ENCODE data around the gene LDLRAD2.
"Not testable (repeated sequence)": the region's sequence is repeated elsewhere in the genome, so short reads cannot be mapped to it uniquely, and the experiment has no call there.

LDLRAD2 gene

DNA sequence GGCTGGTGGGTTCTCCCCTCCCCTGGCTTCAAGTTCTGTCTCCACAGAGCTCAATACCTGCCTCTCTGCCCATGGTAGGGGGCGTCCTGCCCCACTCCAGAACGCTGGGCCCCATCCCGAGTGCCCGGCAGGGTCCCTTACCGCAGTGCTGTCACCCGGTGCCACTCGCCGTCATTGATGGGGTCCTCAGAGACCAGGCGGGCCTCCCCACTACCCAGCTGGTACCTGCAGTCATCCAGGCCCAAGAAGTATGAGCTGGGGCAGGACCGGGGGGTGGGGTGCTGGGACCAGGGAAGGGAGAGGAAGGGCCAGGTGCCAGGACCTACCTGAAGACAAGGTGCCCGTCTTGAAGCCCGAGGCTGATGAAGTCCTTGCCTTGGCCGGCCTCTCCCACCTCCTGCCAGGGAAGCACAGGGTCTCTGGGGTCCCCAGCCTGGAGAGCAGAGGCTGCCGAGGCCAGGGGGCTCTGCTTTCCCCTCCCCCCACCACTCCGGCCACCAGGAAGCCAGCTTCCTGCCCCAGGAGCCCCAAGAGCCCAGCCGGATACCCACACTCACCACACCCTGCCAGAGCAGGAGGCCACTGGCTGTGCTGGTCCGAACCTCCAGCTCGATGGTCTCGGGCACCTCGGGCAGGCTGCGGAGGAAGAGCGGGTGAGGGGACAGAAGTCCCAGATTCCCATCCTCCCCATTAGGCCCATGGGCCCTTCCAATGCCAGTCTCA lies 12.1 kb downstream of the LDLRAD2 start:
- no peak for DNase-seq (ENCODE audit: low spot score)

- no peak for DNase-seq (ENCODE audit: low spot score)
Observed at GRCh38 chr1:21824926-21825325, 12.9 kb downstream of the LDLRAD2 start.

- no peak for DNase-seq (ENCODE audit: low spot score)
Observed at GRCh38 chr1:21825393-21825792, 13.3 kb downstream of the LDLRAD2 start.

DNA sequence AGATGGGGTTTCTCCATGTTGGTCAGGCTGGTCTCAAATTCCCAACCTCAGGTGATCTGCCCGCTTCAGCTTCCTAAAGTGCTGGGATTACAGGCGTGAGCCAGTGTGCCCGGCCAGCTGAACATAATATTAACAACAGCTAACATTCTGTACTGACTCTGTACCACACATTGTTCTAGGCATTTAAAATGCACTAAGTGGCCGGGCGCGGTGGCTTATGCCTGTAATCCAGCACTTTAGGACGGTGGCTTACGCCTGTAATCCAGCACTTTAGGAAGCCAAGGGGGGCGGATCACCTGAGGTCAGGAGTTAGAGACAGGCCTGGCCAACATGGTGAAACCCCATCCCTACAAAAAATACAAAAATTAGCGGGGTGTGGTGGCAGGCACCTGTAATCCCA lies 14.6 kb downstream of the LDLRAD2 start:
- not testable (repeated sequence) for DNase-seq (ENCODE audit: low spot score)

DNA sequence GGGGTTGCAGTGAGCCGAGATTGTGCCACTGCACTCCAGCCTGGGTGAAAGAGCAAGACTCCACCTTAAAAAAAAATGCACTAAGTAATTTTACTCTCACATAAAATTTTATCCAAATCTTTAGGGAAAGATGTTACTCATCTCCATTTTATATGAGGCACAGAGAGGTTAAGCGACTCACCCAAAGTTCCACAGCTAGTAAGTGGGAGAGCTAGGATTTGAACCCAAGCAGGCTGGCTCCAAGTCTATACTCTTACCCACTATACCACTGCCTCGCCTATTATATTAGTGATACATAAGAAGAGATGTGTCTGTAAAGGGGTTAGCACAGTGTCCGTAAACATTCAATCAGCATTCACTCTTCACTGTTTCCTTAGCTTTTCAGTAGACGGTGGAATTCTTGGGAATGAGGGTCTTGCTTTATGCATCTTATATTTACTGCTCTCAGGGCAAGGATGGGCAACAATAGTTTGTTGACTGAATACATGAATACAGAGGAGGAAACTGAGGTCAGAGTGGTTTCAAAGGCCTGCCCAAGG lies 15.1 kb downstream of the LDLRAD2 start:
- DNase-seq (ENCODE audit: low spot score), result no peak

GRCh38 chr1:21828075-21828474 lies 16.0 kb downstream of the LDLRAD2 start:
- no peak for DNase-seq (ENCODE audit: low spot score)

- no peak for DNase-seq (ENCODE audit: low spot score)
Observed at GRCh38 chr1:21828506-21829210, 16.6 kb downstream of the LDLRAD2 start.

DNA sequence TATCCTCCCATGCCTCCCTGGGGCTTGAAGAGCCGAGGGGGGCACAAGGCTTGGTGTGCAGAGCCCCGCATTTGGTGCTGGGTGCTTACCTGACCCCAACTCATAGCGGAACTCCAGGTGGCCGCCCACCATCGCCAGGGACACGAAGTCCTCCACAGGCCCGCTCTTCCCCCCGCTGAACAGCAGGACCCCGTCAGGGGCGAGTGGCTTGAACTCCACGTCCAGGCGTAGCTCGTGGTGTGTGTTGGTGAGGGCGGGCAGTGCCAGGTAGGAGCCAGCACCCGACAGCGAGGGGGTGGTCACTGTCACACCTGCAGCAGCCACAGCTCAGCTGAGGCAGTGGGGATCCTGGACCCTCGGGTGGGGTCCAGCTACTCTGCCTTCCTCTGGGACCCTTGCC lies 17.2 kb downstream of the LDLRAD2 start:
- no peak for DNase-seq (ENCODE audit: low spot score)

DNA sequence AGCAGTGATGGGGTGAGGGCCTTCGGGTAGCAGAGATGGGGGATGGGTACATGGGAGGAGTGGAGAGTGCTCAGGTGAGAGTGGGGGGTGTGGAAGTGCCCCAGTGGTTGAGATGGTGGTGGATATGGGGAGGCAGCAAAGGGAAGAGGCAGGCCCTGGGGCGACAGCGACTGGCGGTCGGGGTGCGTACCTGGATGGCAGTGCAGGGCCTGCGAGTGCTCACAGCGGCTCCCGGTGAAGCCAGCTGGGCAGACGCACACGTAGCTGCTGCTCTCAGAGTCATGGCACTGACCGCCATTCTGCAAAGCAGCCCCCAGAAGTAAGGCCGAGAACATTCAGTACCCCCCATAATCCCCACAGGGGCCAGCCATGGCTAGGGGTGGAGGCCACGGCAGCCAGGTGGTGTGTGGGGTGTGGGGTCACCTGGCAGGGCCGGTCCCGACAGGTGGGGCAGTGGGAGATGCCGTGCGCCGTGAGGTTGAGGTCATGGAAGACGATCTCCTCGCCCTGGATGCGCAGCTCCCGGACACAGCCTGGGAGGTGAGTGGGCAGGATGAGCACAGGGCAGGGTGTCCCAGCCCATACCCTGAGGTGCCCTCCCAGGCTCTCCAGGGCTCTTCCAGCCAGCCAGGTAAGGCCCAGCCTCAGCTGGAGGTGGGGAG lies 18.9 kb downstream of the LDLRAD2 start:
- no peak for DNase-seq (ENCODE audit: low spot score)

DNA sequence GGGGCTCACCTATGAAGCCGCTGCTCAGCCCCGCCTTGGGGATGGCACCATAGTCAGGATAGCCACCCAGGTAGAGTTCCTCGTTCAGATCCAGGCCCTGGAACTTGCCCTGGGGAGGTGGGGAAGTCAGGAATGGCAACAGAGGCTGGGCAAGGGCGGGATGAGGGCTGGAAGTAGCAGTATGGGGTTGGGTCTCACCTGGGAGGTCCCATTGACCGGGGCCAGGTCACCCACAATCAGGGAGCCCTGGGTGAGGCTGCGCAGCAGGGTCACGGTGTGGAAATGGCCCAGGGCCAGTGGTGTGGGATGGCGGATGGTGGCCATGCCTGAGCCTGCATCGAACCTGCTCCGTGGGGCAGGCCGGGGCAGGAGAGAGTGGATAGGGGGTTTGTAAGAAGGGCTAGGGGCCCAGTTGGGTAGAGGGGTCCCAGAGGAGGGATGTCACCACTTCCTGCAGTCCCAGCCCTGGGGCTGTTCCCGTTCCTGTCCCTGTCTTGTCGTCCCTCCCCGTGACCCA lies 19.4 kb downstream of the LDLRAD2 start:
- DNase-seq (ENCODE audit: low spot score), result no peak

DNA sequence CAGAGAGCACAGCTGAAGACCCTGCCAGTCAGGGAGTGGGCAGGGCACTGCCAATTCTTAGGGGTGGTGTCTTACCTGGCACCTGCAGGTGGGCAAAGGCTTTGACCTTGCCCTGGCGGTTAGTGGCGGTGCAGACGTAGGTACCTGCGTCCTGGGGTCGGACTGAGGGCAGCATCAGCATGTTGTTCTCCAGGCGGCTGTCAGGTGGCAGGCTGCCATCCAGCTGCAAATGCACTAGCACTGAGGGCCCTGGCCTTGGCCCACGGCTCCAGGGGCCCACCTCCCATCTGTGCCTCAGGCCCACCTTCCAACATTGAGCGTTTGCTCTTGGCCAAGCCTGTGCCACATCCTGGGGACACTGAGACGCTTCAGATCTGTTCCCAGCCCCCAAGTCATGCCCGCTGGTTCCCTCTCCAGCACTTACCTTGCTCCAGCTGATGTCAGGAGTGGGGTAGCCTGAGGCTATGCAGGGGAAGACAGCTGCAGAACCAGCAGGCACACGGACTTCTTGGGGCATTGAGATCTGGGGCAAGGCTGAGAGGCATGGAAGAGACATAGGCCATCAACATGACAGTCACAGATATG lies 21.4 kb downstream of the LDLRAD2 start:
- no peak for DNase-seq (ENCODE audit: low spot score)

DNA sequence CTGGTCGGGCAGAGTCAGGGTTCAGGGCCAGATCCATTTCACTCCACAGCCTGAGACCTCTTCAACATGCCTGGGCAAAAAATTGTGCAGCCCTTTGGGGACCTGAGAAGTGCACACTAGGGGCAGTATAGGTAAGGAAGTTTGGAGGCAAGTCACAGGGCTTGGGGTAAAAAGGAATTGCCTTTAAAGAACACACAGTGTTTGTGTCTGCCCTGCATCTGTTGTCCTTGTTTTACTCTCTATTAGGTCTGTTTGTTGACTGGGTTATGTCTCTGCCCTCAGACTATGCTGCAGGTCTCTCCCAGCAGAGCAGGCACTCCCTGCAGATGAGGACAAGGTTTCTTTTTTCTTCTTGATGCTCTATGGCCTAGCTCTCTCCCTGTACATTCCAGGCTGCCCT lies 22.0 kb downstream of the LDLRAD2 start:
- DNase-seq (ENCODE audit: low spot score), result no peak

GRCh38 chr1:21834666-21835065 lies 22.6 kb downstream of the LDLRAD2 start:
- no peak for DNase-seq (ENCODE audit: low spot score)

GRCh38 chr1:21836010-21836409 lies 23.9 kb downstream of the LDLRAD2 start:
- DNase-seq (ENCODE audit: low spot score), result no peak

DNA sequence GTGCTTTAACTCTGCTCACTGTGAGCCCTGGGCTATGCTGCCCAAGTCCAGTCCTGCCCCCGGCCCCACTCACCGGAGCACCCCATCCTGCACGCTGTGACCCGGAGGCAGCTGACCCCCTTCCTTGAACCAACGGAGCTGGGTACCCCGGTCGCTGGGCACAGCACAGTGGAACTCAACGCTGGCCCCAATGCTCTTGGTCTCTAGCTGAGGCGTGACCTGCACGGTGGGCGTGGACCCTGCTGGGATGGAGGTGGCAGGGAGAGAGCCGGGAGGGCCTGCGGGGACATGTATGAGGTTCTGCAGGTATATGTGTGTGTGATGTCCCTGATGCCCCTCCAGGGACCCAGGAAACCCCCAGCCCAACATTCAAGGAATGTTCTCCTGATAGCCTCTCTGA lies 24.7 kb downstream of the LDLRAD2 start:
- DNase-seq (ENCODE audit: low spot score), result no peak

- DNase-seq (ENCODE audit: low spot score), result no peak
Observed at GRCh38 chr1:21837476-21837875, 25.4 kb downstream of the LDLRAD2 start.

GRCh38 chr1:21838359-21839157 lies 26.5 kb downstream of the LDLRAD2 start:
- no peak for DNase-seq (ENCODE audit: low spot score)

DNA sequence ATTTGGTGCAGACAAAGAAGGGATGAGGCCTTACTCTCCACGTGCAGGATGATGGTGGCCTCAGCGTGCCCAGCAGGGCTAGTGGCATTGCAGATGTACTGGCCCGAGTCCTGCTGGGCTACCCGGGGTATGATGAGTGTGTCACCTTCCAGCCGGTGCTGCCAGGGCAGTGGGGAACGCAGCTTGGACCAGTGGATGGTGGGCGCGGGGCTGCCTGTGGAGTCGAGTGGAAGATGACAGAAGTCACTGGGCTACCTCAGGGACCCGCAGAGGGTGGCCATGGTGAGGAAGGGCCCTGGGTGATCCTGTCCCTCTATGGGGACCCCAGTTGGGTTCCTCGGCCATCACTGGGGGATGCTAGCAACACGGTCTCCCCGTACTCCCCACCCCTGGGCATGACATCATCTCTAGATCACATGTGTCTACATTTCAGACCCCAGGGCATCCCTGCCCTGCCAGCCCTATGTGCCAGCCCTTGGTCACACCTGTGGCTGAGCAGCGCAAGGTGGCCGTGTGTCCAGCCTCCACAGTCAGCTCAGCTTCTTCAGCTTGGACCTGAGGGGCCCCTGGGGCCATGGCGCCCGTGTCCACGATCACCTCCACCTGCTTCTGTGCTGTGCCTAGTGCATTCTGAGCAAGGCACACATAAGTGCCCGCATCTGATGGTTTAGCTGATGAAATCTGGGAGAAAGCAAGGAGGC lies 27.4 kb downstream of the LDLRAD2 start:
- no peak for DNase-seq (ENCODE audit: low spot score)

DNA sequence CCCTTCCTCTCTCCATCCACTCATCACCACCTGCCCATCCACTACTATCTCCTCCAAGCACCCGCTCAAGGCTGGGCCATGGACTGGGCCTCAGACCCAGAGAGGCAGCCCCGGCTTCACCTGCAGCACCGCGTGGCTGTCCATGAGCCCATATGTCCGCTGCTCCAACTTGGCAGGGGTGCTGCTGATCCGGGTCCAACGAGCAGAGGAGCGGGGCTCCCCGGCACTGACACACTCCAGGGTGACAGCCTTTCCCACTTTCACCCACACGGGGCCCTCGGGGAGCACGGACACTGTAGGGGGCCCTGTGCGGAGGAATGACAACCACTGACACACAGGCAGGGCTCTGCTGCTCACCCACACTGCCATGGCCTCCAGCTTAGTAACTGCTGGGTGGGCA lies 28.9 kb downstream of the LDLRAD2 start:
- DNase-seq (ENCODE audit: low spot score), result no peak

DNA sequence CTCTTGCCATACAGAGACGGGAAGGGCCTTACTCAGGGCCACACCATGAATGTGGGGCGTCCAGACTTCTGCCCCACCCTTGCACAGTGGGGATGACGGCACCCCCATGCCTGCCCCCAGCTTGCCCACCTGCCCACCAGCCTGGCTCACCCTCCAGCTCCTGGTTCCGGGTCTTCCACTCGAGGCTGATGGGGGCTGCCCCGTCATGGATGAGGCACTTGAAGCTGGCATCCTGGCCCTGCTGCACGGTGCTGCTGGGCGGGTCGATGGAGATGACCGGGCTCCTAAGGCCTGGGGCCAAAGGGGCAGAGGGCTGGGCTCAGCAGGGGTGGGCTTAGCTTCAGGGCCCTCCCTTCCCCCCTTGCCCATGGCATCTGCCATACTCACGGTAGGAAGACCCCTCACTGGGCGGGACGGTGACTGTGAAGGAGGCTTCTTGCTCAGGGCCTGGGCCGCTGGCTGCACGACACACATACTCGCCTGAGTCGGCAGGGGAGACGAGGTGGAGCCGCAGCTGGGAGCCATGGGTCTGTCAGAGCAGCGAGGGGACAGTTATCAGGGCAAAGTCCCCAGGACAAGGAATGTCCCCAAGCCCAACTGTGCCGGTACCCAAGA lies 29.9 kb downstream of the LDLRAD2 start:
- no peak for DNase-seq (ENCODE audit: low spot score)
